IPS-NIHi11 (cell line): Measurements from ENCODE around the gene CACNG3.
A peak's percentile ranks its signal among the peaks of the same experiment; 100 is the strongest.
"Not testable (repeated sequence)": the region's sequence is repeated elsewhere in the genome, so short reads cannot be mapped to it uniquely, and the experiment has no call there.

Source experiments
- DNase-seq: peaks from one replicate; pipeline ENCODE4 v3.0.0; 2012; ENCODE audit warnings: mixed read lengths, low spot score

CACNG3 gene

DNA sequence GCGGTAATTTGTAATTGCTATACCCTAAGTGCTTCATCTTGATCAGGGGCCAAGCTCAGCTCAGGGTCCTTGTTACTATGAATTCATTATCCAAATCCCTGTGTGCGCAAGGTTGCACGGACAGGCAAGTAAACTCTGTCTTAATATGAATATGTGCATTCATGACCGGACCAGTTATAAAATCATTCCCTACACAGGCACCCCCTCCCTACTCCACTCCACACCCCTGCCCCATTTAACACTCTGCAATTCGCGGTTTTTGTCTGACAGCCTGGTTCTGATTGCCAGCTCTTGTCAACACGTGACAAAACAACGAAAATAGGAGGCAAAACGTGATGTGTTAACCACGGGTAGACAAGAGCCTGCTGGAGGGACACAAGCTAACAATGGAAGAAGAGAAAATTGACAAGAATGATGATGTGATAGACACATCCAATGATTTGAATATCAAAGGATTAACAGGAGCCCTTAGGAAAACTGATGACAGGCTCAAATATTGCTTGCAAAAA is 76.5 kb downstream of the CACNG3 start:
- DNase-seq: no peak

GRCh38 chr16:24336491-24336890 is 80.4 kb downstream of the CACNG3 start:
- DNase-seq: no peak

- DNase-seq: no peak
Observed at GRCh38 chr16:24337013-24337412, 80.9 kb downstream of the CACNG3 start.

- not testable (repeated sequence) for DNase-seq
Observed at GRCh38 chr16:24343829-24344228, 87.7 kb downstream of the CACNG3 start.

DNA sequence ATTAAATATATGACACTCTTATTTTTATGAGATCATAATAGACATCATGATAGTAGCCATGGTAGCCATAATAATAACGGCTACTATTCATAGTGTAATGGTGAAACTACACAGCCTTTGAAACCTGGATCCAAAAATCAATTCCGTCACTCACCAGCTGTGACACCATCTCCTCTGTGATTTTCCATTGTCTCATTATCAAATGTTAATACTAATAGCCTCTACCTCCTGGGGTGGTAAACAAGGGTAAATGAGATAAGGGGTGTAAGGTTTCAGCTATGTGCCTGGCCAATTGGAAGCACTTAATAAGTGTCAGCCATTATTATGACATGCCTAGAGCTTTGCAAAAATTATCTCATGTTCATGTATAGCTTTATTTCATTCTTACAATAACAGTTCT is 88.6 kb downstream of the CACNG3 start:
- DNase-seq: no peak

DNA sequence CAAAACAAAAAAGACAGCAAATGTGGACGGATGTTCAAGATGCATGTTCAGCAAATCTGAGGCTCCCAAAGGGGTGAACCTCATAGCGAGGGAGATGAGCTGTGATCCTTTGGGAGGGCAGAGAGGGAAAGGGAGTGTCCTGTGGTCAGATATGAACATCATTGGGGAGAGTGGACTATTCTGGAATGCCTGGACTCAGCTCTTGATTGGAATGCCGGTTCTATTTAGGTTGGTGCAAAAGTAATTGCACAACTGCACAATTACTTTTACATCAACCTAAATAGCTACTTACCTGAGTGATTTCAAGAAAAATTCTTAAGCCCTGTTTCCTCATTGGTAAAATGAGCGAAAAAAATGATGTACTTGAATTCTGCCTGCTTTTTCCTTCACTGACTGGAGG is 89.6 kb downstream of the CACNG3 start:
- DNase-seq: no peak

GRCh38 chr16:24346734-24347133 is 90.6 kb downstream of the CACNG3 start:
- DNase-seq: no peak

- DNase-seq: no peak
Observed at GRCh38 chr16:24347556-24347955, 91.4 kb downstream of the CACNG3 start.

- peak; percentile 58 for DNase-seq
Observed at GRCh38 chr16:24348545-24349290, 92.6 kb downstream of the CACNG3 start.

DNA sequence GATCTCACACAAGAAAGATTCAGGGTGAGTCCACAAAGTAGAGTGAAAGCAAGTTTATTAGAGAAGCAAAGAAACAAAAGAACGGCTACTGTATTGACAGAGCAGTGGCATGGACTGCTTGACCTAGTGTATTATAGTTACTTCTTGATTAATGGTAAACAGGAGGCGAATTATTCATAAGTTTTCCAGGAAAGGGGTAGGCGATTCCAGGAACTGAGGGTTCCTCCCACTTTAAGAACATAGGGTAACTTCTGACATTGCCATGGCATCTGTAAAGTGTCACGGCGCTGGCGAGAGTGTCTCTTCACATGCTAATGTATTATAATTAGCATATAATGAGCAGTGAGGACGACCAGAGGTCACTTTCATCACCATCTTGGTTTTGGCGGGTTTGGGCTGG is 93.2 kb downstream of the CACNG3 start:
- no peak for DNase-seq

GRCh38 chr16:24352746-24353145 is 96.6 kb downstream of the CACNG3 start:
- no peak for DNase-seq

GRCh38 chr16:24353622-24354021 is 97.5 kb downstream of the CACNG3 start:
- DNase-seq: no peak

DNA sequence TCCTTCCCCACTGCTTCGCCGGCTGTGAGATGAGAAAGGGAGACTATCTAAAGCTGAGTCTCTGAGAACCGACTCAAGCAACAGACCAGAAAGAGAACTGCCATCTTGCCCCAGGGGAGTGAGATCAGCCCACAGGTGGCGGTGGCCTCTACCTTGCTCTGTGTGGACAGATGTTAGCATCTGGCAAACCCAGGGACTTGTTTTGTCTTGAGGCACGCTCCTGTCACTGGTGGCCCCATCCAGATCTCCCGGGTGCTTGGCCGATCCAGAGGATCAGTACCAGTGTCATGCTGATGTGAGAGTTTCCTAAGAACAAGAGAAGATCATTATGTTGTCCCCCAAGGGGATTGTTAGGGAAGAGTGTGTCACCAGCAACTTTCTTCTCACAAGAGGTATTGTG is 101.4 kb downstream of the CACNG3 start:
- no peak for DNase-seq

GRCh38 chr16:24358117-24358516 is 102.0 kb downstream of the CACNG3 start:
- DNase-seq: no peak

DNA sequence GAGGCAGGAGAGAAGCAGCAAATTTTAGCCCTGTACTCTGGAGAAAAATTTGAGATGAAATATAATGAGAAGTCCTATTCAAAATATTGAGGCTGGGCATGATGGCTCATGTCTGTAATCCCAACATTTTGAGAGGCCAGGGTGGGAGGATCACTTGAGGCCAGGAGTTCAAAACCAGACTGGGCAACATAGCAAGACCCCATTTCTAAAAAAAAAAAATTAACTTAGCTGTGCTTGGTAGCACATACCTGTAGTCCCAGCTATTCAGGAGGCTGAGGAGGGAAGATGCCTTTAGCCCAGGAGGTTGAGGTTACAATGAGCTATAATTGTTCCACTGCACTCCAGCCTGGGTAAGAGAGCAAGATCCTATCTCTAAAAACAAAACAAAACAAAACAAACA is 103.4 kb downstream of the CACNG3 start:
- no peak for DNase-seq

- no peak for DNase-seq
Observed at GRCh38 chr16:24360936-24361335, 104.8 kb downstream of the CACNG3 start.

- no peak for DNase-seq
Observed at GRCh38 chr16:24364596-24364995, 108.5 kb downstream of the CACNG3 start.

- DNase-seq: no peak
Observed at GRCh38 chr16:24367186-24367710, 111.1 kb downstream of the CACNG3 start.

DNA sequence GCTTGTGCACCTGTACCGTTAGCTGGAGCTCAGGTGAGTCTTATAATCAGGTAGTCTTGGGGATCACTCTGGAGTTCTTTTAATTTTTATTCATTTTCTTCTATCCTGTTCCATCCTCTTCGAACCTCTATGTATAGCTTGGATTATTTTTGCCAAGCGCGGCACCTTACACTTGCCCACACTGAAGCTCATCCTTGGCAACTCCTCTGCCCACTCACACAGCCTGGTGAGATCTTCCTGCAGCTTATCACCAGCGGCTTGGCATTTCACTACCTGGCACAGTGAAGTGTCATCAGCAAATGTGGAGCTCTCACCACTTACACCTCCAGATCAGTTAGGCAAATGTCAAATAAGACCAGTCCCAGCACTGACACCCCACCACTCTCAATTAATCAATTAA is 116.7 kb downstream of the CACNG3 start:
- no peak for DNase-seq

DNA sequence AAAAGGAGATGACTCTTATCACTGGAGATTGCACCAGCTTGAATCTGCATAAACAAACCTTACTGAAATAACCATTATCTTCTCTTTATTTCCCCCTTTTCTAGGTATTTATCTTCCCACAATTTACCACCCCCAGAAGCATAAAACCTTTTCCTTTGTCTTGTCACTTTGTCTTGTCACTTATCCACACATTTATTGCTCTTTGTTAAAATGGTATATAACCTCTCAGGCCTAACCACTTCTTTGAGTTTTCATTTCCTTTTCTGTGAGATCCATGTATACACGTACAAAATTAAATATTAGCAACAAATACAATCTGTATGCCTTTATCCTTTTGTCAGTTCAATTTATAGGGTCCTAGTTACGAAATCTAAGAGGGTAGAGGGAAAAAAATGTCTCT is 122.9 kb downstream of the CACNG3 start:
- DNase-seq: no peak

GRCh38 chr16:24381470-24382118 is 125.5 kb downstream of the CACNG3 start:
- DNase-seq: no peak

GRCh38 chr16:24382762-24383407 is 126.8 kb downstream of the CACNG3 start:
- peak; percentile 17 for DNase-seq

- DNase-seq: no peak
Observed at GRCh38 chr16:24394341-24394740, 138.2 kb downstream of the CACNG3 start.
